ENCODE data around the gene FAT1. TPM values are rescaled to one million over a fixed set of nuclear protein-coding genes. Genes with fewer than 3 reads are reported as not detected.
A peak's percentile ranks its signal among the peaks of the same experiment; 100 is the strongest.

FAT1 gene
- total and polyA plus RNA-seq, 9 of the 15 experiments (the other 6 are each of a cell fraction or from before 2014, with no cell fraction given): 6.0 to 38.4 (median 21.4) TPM

GRCh38 chr4:186723292-186724057, at the start of gene FAT1 (continued):
- TF ChIP-seq KLF6 (CRISPR knock-in tag; IDR thresholded peaks at IDR 0.05; ENCODE audit: borderline replicate concordance) (no peak), MIER1 (IDR thresholded peaks at IDR 0.05; ENCODE audit: low read depth) (no peak), MAFF (IDR thresholded peaks at IDR 0.05; ENCODE audit: low read length) (no peak), GTF3C2 (IDR thresholded peaks at IDR 0.05; ENCODE audit: borderline replicate concordance, extremely low read depth, insufficient read length) (no peak), NR3C1 (CRISPR knock-in tag; IDR thresholded peaks at IDR 0.05) (peak; percentile 22; the same call in 1 of the 2 replicates), CREM (IDR thresholded peaks at IDR 0.05; ENCODE audit: low read depth) (no peak), EGR1 (conservative IDR thresholded peaks at IDR 0.05) (peak; percentile 46; the same call in 1 of the 2 replicates), E4F1 (CRISPR knock-in tag; IDR thresholded peaks at IDR 0.05; ENCODE audit: borderline replicate concordance) (no peak), HMG20B (CRISPR knock-in tag; IDR thresholded peaks at IDR 0.05) (no peak), FOXK1 (CRISPR knock-in tag; IDR thresholded peaks at IDR 0.05; ENCODE audit: borderline replicate concordance) (no peak), NR1H2 (CRISPR knock-in tag; IDR thresholded peaks at IDR 0.05) (no peak), PHF8 (IDR thresholded peaks at IDR 0.05; ENCODE audit: borderline replicate concordance, low read length) (peak; percentile 70; the same call in 1 of the 2 replicates), MED1 (CRISPR knock-in tag; IDR thresholded peaks at IDR 0.05; ENCODE audit: borderline replicate concordance) (no peak)
- TF ChIP-seq, protein P1, sequence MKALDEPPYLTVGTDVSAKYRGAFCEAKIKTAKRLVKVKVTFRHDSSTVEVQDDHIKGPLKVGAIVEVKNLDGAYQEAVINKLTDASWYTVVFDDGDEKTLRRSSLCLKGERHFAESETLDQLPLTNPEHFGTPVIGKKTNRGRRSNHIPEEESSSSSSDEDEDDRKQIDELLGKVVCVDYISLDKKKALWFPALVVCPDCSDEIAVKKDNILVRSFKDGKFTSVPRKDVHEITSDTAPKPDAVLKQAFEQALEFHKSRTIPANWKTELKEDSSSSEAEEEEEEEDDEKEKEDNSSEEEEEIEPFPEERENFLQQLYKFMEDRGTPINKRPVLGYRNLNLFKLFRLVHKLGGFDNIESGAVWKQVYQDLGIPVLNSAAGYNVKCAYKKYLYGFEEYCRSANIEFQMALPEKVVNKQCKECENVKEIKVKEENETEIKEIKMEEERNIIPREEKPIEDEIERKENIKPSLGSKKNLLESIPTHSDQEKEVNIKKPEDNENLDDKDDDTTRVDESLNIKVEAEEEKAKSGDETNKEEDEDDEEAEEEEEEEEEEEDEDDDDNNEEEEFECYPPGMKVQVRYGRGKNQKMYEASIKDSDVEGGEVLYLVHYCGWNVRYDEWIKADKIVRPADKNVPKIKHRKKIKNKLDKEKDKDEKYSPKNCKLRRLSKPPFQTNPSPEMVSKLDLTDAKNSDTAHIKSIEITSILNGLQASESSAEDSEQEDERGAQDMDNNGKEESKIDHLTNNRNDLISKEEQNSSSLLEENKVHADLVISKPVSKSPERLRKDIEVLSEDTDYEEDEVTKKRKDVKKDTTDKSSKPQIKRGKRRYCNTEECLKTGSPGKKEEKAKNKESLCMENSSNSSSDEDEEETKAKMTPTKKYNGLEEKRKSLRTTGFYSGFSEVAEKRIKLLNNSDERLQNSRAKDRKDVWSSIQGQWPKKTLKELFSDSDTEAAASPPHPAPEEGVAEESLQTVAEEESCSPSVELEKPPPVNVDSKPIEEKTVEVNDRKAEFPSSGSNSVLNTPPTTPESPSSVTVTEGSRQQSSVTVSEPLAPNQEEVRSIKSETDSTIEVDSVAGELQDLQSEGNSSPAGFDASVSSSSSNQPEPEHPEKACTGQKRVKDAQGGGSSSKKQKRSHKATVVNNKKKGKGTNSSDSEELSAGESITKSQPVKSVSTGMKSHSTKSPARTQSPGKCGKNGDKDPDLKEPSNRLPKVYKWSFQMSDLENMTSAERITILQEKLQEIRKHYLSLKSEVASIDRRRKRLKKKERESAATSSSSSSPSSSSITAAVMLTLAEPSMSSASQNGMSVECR (CRISPR knock-in tag; IDR thresholded peaks at IDR 0.05): peak; percentile 49; the same call in 1 of the 2 replicates
- TF ChIP-seq, protein P2, sequence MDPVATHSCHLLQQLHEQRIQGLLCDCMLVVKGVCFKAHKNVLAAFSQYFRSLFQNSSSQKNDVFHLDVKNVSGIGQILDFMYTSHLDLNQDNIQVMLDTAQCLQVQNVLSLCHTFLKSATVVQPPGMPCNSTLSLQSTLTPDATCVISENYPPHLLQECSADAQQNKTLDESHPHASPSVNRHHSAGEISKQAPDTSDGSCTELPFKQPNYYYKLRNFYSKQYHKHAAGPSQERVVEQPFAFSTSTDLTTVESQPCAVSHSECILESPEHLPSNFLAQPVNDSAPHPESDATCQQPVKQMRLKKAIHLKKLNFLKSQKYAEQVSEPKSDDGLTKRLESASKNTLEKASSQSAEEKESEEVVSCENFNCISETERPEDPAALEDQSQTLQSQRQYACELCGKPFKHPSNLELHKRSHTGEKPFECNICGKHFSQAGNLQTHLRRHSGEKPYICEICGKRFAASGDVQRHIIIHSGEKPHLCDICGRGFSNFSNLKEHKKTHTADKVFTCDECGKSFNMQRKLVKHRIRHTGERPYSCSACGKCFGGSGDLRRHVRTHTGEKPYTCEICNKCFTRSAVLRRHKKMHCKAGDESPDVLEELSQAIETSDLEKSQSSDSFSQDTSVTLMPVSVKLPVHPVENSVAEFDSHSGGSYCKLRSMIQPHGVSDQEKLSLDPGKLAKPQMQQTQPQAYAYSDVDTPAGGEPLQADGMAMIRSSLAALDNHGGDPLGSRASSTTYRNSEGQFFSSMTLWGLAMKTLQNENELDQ (CRISPR knock-in tag; IDR thresholded peaks at IDR 0.05; ENCODE audit: borderline replicate concordance): no peak
